Progenitor cell of endocrine pancreas (in vitro differentiated cells): Measurements from ENCODE around the gene SLC35F3. TPM values are rescaled to one million over a fixed set of nuclear protein-coding genes. Genes with fewer than 3 reads are reported as not detected.
"Not testable (repeated sequence)": the region's sequence is repeated elsewhere in the genome, so short reads cannot be mapped to it uniquely, and the experiment has no call there.

Source experiments
- DNase-seq: peaks from one replicate; pipeline ENCODE4 v3.0.0; 2021; ENCODE audit warnings: low spot score; ENCODE audit not compliant: unreplicated experiment
- H3K27ac Mint-ChIP-seq: 2 replicates; pipeline ENCODE4 v1.8.0; 2021; ENCODE audit warnings: mild to moderate bottlenecking, moderate library complexity, mixed read lengths
- H3K27me3 Mint-ChIP-seq: 2 replicates; pipeline ENCODE4 v1.8.0; 2021; ENCODE audit warnings: mixed read lengths
- H3K36me3 Mint-ChIP-seq: 2 replicates; pipeline ENCODE4 v1.8.0; 2022; ENCODE audit warnings: mixed read lengths; ENCODE audit not compliant: insufficient read depth
- H3K4me1 Mint-ChIP-seq: 2 replicates; pipeline ENCODE4 v1.8.0; 2021; ENCODE audit warnings: low read depth, mixed read lengths
- H3K4me3 Mint-ChIP-seq: 2 replicates; pipeline ENCODE4 v1.8.0; 2021; ENCODE audit warnings: low read depth, mild to moderate bottlenecking, moderate library complexity, mixed read lengths
- H3K9me3 Mint-ChIP-seq: 2 replicates; pipeline ENCODE4 v1.8.0; 2021; ENCODE audit warnings: low read depth, mixed read lengths
- CTCF ChIP-seq: fragments of 200-600 bp; sonication (generic); IDR thresholded peaks from one replicate; pipeline ENCODE4 v1.5.0; 2021; ENCODE audit warnings: antibody characterized with exemption, mild to moderate bottlenecking; ENCODE audit not compliant: unreplicated experiment
- total RNA-seq: library from RNA; stranded (reverse); gene quantifications from 2 replicates; pipeline ENCODE4 v1.2.1, GENCODE V29; 2021

SLC35F3 gene
- total RNA-seq, 1 donor from 2014 or later: 0.74 TPM

- Mint-ChIP-seq H3K36me3 (no peaks in the 10 kb centered on the region), H3K4me1 (peaks cover 10% of the 10 kb centered on the region)
Measured at GRCh38 chr1:234118911-234119310, 214.4 kb downstream of the SLC35F3 start.

GRCh38 chr1:234119431-234119830 is 215.0 kb downstream of the SLC35F3 start:
- Mint-ChIP-seq H3K9me3 (no peaks in the 10 kb centered on the region), H3K27ac (no peak overlapping the region), H3K4me1 (peaks cover 10% of the 10 kb centered on the region), H3K36me3 (no peaks in the 10 kb centered on the region), H3K4me3 (no peak overlapping the region), H3K27me3 (peaks cover 6% of the 10 kb centered on the region)
- TF ChIP-seq CTCF: no peak
- no peak for DNase-seq

More at GRCh38 chr1:234118911-234119310, 214.4 kb downstream of the SLC35F3 start:
- TF ChIP-seq CTCF: no peak
- no peak overlapping the region for H3K27ac Mint-ChIP-seq
- H3K27me3 Mint-ChIP-seq: peaks cover 11% of the 10 kb centered on the region
- H3K9me3 Mint-ChIP-seq: no peaks in the 10 kb centered on the region
- no peak for DNase-seq
- no peak overlapping the region for H3K4me3 Mint-ChIP-seq

- Mint-ChIP-seq H3K4me3 (no peak overlapping the region), H3K4me1 (peaks cover 12% of the 10 kb centered on the region), H3K36me3 (no peaks in the 10 kb centered on the region), H3K27ac (no peak overlapping the region), H3K27me3 (peaks cover 8% of the 10 kb centered on the region), H3K9me3 (no peaks in the 10 kb centered on the region)
- TF ChIP-seq CTCF: no peak
- no peak for DNase-seq
Measured at GRCh38 chr1:234120327-234120944, 216.0 kb downstream of the SLC35F3 start.

GRCh38 chr1:234121659-234122058 is 217.2 kb downstream of the SLC35F3 start:
- H3K36me3 Mint-ChIP-seq, DNase-seq, H3K9me3 Mint-ChIP-seq, H3K4me1 Mint-ChIP-seq, H3K4me3 Mint-ChIP-seq, H3K27ac Mint-ChIP-seq: not testable (repeated sequence)
- peaks cover 13% of the 10 kb centered on the region for H3K27me3 Mint-ChIP-seq

GRCh38 chr1:234122571-234122970 is 218.1 kb downstream of the SLC35F3 start:
- not testable (repeated sequence) for H3K27ac Mint-ChIP-seq, H3K4me3 Mint-ChIP-seq

GRCh38 chr1:234123867-234124266 is 219.4 kb downstream of the SLC35F3 start:
- no peak for TF ChIP-seq CTCF
- no peak for DNase-seq
- Mint-ChIP-seq H3K36me3 (no peaks in the 10 kb centered on the region), H3K27me3 (peaks cover 13% of the 10 kb centered on the region), H3K4me1 (peaks cover 6% of the 10 kb centered on the region), H3K9me3 (no peaks in the 10 kb centered on the region), H3K4me3 (no peak overlapping the region), H3K27ac (no peak overlapping the region)

More at GRCh38 chr1:234122571-234122970, 218.1 kb downstream of the SLC35F3 start:
- not testable (repeated sequence) for H3K4me1 Mint-ChIP-seq, H3K9me3 Mint-ChIP-seq, DNase-seq, H3K36me3 Mint-ChIP-seq
- H3K27me3 Mint-ChIP-seq: peaks cover 13% of the 10 kb centered on the region
